T47D (cell line): ENCODE data around the gene ZKSCAN1.
"Not testable (repeated sequence)": the region's sequence is repeated elsewhere in the genome, so short reads cannot be mapped to it uniquely, and the experiment has no call there.

Source experiments
- DNase-seq, 2 experiments: peaks; one replicate each; pipeline versions ENCODE4 v3.0.0 to v3.0.0-alpha.2; 2011 to 2012; ENCODE audit warnings: low read depth in 1 of 2, low spot score in 1 of 2
- JUND ChIP-seq: IDR thresholded peaks from 2 replicates; pipeline ENCODE4 v1.6.1; 2012; ENCODE audit warnings: low read depth
- in situ Hi-C: cut with HindIII; loops from 2 replicates; pipeline ENCODE4 v1.10.0; 2016; ENCODE audit warnings: low sequenced_read_pairs, low pct_unique_long_range_greater_than_20kb

The ZKSCAN1 gene

GRCh38 chr7:100015232-100016214 lies at the start of gene ZKSCAN1:
Gene ZKSCAN1, plus strand, starts transcription at chr7:100015596. Its CDS starts 7,911 bp downstream, at chr7:100023507.
- in situ Hi-C loops: no loop called here
- DNase-seq: peak; percentile 74 to 94
- no peak for TF ChIP-seq JUND

GRCh38 chr7:99969298-99969697 lies 46.1 kb upstream of the ZKSCAN1 start:
- in situ Hi-C loops: no loop called here
- no peak for TF ChIP-seq JUND
- DNase-seq: no peak

GRCh38 chr7:99969813-99970212 lies 45.6 kb upstream of the ZKSCAN1 start:
- DNase-seq, in situ Hi-C loops: not testable (repeated sequence)

GRCh38 chr7:99971242-99971641 lies 44.2 kb upstream of the ZKSCAN1 start:
- peak in 1 of 2 experiments; percentile 45 for DNase-seq
- no peak for TF ChIP-seq JUND
- in situ Hi-C loops: no loop called here

- in situ Hi-C loops, DNase-seq: not testable (repeated sequence)
Measured at GRCh38 chr7:99973817-99974216, 41.6 kb upstream of the ZKSCAN1 start.

GRCh38 chr7:99974681-99975080 lies 40.7 kb upstream of the ZKSCAN1 start:
- DNase-seq: no peak
- in situ Hi-C loops: no loop called here
- TF ChIP-seq JUND: no peak

GRCh38 chr7:99975782-99976521 lies 39.4 kb upstream of the ZKSCAN1 start, which contains the start of gene AZGP1:
Gene AZGP1, minus strand, starts transcription at chr7:99976031. Its CDS starts 11 bp downstream, at chr7:99976020.
- in situ Hi-C loops: no loop called here
- peak in 1 of 2 experiments; percentile 78 for DNase-seq
- TF ChIP-seq JUND: no peak

- no peak for TF ChIP-seq JUND
- in situ Hi-C loops: no loop called here
- no peak for DNase-seq
Measured at GRCh38 chr7:99976626-99977025, 38.8 kb upstream of the ZKSCAN1 start.

GRCh38 chr7:99979814-99980225 lies 35.6 kb upstream of the ZKSCAN1 start:
- DNase-seq: peak in 1 of 2 experiments; percentile 44
- in situ Hi-C loops: not testable (repeated sequence)

GRCh38 chr7:99980448-99980872 lies 34.9 kb upstream of the ZKSCAN1 start:
- in situ Hi-C loops: not testable (repeated sequence)
- peak in 1 of 2 experiments; percentile 71 for DNase-seq

- DNase-seq, in situ Hi-C loops: not testable (repeated sequence)
Measured at GRCh38 chr7:99981066-99981465, 34.3 kb upstream of the ZKSCAN1 start.

- in situ Hi-C loops: no loop called here
- no peak for DNase-seq
- no peak for TF ChIP-seq JUND
Measured at GRCh38 chr7:99984593-99984992, 30.8 kb upstream of the ZKSCAN1 start.

- DNase-seq, in situ Hi-C loops: not testable (repeated sequence)
Measured at GRCh38 chr7:99987306-99987705, 28.1 kb upstream of the ZKSCAN1 start.
